ENCODE results near the gene MCOLN1. TPM values are rescaled to one million over a fixed set of nuclear protein-coding genes. Genes with fewer than 3 reads are reported as not detected.

The MCOLN1 gene
- total RNA-seq, 1 experiment from 2014 or later, result 15.7 TPM

- no peak overlapping the region for H2AK5ac ChIP-seq (ENCODE audit: insufficient read length, low read length)
- H3K9me3 ChIP-seq (ENCODE audit: control insufficient read depth, low read depth, low read length), result no peaks in the 10 kb centered on the region
- no peak for TF ChIP-seq CTCF (conservative IDR thresholded peaks at IDR 0.05)
- Mint-ChIP-seq H3K4me3 (no peak overlapping the region), H3K36me3 (ENCODE audit: insufficient read depth in 1 of 3, low read depth in 3 of 3) (peaks cover 6 to 35% (median 28%) of the 10 kb centered on the region in 3 experiments; a peak in 6 of 7 replicates), H3K9me3 (no peaks in the 10 kb centered on the region), H3K27ac (no peak overlapping the region), H3K4me1 (peaks cover 4% of the 10 kb centered on the region in 2 experiments; a peak in 2 of 4 replicates), H3K27me3 (ENCODE audit: low read depth) (no peaks in the 10 kb centered on the region)
- H4K5ac ChIP-seq (ENCODE audit: insufficient read length, low read depth, low read length), result no peak overlapping the region
- H3K79me1 ChIP-seq (ENCODE audit: insufficient read depth, low read depth, low read length, poor library complexity, severe bottlenecking), result no peaks in the 10 kb centered on the region
- H3K23me2 ChIP-seq (ENCODE audit: insufficient read length, low read depth, low read length, poor library complexity, severe bottlenecking), result no peaks in the 10 kb centered on the region
- H3K79me2 ChIP-seq (ENCODE audit: insufficient read depth, low read length), result no peaks in the 10 kb centered on the region
- H3K4ac ChIP-seq (ENCODE audit: low read depth, low read length), result no peak overlapping the region
- H2BK20ac ChIP-seq (ENCODE audit: low read depth, low read length, poor library complexity, severe bottlenecking), result no peak overlapping the region
- no peaks in the 10 kb centered on the region for H4K20me1 ChIP-seq (ENCODE audit: control insufficient read depth, insufficient read depth, insufficient read length)
- no peak overlapping the region for H3K23ac ChIP-seq (ENCODE audit: insufficient read length, low read depth, low read length)
- no peak overlapping the region for H3K4me2 ChIP-seq (ENCODE audit: insufficient read depth, insufficient read length, low read length)
- H2BK5ac ChIP-seq (ENCODE audit: insufficient read length, low read length), result no peak overlapping the region
- no peak overlapping the region for H3K9ac ChIP-seq (ENCODE audit: extremely low read depth, insufficient read length, low read length)
- H4K8ac ChIP-seq (replicated peaks; ENCODE audit: insufficient read length, low read depth, low read length), result no peak overlapping the region
- no CpG with 5 or more reads among the region's 1 CpG for WGBS (ENCODE audit: extremely low coverage, insufficient read length, low lambda C conversion rate)
- H3K4me1 ChIP-seq (ENCODE audit: insufficient read depth, low read length), result no peaks in the 10 kb centered on the region
- H3K27ac ChIP-seq (ENCODE audit: insufficient read length, low read depth, low read length), result no peak overlapping the region
- H3K56ac ChIP-seq (ENCODE audit: insufficient read length, low read depth, low read length), result no peak overlapping the region
- no peak overlapping the region for H4K91ac ChIP-seq (ENCODE audit: insufficient read length, low read depth, low read length)
- no peak overlapping the region for H2BK120ac ChIP-seq (ENCODE audit: low read depth, low read length, poor library complexity, severe bottlenecking)
- H3T11ph ChIP-seq (ENCODE audit: low read length), result no peak overlapping the region
- no peak for DNase-seq
- H2BK15ac ChIP-seq (ENCODE audit: low read depth, low read length), result no peak overlapping the region
- H3K18ac ChIP-seq (ENCODE audit: insufficient read length, low read depth, low read length), result no peak overlapping the region
- no peak overlapping the region for H2BK12ac ChIP-seq (ENCODE audit: insufficient read length, low read depth, low read length)
- no peaks in the 10 kb centered on the region for H3K27me3 ChIP-seq (ENCODE audit: insufficient read depth, low read length)
- no peak overlapping the region for H3K14ac ChIP-seq (ENCODE audit: insufficient read depth, low read length)
- H2AFZ ChIP-seq (ENCODE audit: low read length), result no peak overlapping the region
Measured at GRCh38 chr19:7545904-7546303, 23.5 kb downstream of the MCOLN1 start.

Data from H9 (cell line).